ENCODE data around the gene CTNNA3.
"Not testable (repeated sequence)": the region's sequence is repeated elsewhere in the genome, so short reads cannot be mapped to it uniquely, and the experiment has no call there.

Gene CTNNA3

GRCh38 chr10:66349076-66349475, 1346.9 kb downstream of the CTNNA3 start:
- DNase-seq: no peak

GRCh38 chr10:66337211-66337610, 1358.8 kb downstream of the CTNNA3 start:
- no peak for DNase-seq

- DNase-seq: no peak
Measured at GRCh38 chr10:66336791-66337190, 1359.2 kb downstream of the CTNNA3 start.

- not testable (repeated sequence) for DNase-seq
Measured at GRCh38 chr10:66335753-66336152, 1360.2 kb downstream of the CTNNA3 start.

- DNase-seq: no peak
Measured at GRCh38 chr10:66329147-66329546, 1366.8 kb downstream of the CTNNA3 start.

- DNase-seq: no peak
Measured at GRCh38 chr10:66326876-66327275, 1369.1 kb downstream of the CTNNA3 start.

- no peak for DNase-seq
Measured at GRCh38 chr10:66322777-66323176, 1373.2 kb downstream of the CTNNA3 start.

- DNase-seq: no peak
Measured at GRCh38 chr10:66321723-66322665, 1374.0 kb downstream of the CTNNA3 start.

GRCh38 chr10:66318761-66319160, 1377.2 kb downstream of the CTNNA3 start:
- no peak for DNase-seq

GRCh38 chr10:66307826-66308225, 1388.2 kb downstream of the CTNNA3 start:
- DNase-seq: no peak

GRCh38 chr10:66301078-66301477, 1394.9 kb downstream of the CTNNA3 start:
- no peak for DNase-seq

GRCh38 chr10:66295602-66296001, 1400.4 kb downstream of the CTNNA3 start:
- no peak for DNase-seq

- DNase-seq: no peak
Measured at GRCh38 chr10:66294538-66294937, 1401.5 kb downstream of the CTNNA3 start.

GRCh38 chr10:66292922-66293321, 1403.1 kb downstream of the CTNNA3 start:
- DNase-seq: no peak

- DNase-seq: no peak
Measured at GRCh38 chr10:66292456-66292855, 1403.5 kb downstream of the CTNNA3 start.

GRCh38 chr10:66291133-66291532, 1404.9 kb downstream of the CTNNA3 start:
- DNase-seq: no peak

GRCh38 chr10:66284621-66285020, 1411.4 kb downstream of the CTNNA3 start:
- no peak for DNase-seq

GRCh38 chr10:66283874-66284464, 1412.0 kb downstream of the CTNNA3 start:
- DNase-seq: no peak

- no peak for DNase-seq
Measured at GRCh38 chr10:66283064-66283463, 1412.9 kb downstream of the CTNNA3 start.

- no peak for DNase-seq
Measured at GRCh38 chr10:66281327-66281726, 1414.7 kb downstream of the CTNNA3 start.

GRCh38 chr10:66277481-66277880, 1418.5 kb downstream of the CTNNA3 start:
- DNase-seq: no peak

- DNase-seq: no peak
Measured at GRCh38 chr10:66273966-66274519, 1422.0 kb downstream of the CTNNA3 start.

GRCh38 chr10:66265398-66265797, 1430.6 kb downstream of the CTNNA3 start:
- DNase-seq: no peak

GRCh38 chr10:66259836-66260235, 1436.2 kb downstream of the CTNNA3 start:
- DNase-seq: no peak
